HepG2 (cell line): ENCODE data around the gene WDR87. TPM values are rescaled to one million over a fixed set of nuclear protein-coding genes. Genes with fewer than 3 reads are reported as not detected.

ENCODE experiments used
- GATAD2A ChIP-seq: IDR thresholded peaks from 2 replicates; pipeline ENCODE4 v1.6.1; 2016
- NFYC ChIP-seq: IDR thresholded peaks from 2 replicates; pipeline ENCODE4 v1.6.1; 2016; ENCODE audit warnings: missing genetic modification reagents, missing compliant biosample characterization
- NR2C2 ChIP-seq: sonication (generic); formaldehyde crosslinking; IDR thresholded peaks from 2 replicates; pipeline ENCODE4 v1.4.0; 2020; ENCODE audit warnings: missing genetic modification reagents, mild to moderate bottlenecking, moderate library complexity, borderline replicate concordance
- PHF20 ChIP-seq: sonication (generic); formaldehyde crosslinking; IDR thresholded peaks from 2 replicates; pipeline ENCODE4 v1.5.0; 2020; ENCODE audit warnings: mild to moderate bottlenecking, missing genetic modification reagents
- TMF1 ChIP-seq: sonication (generic); formaldehyde crosslinking; IDR thresholded peaks from 2 replicates; pipeline ENCODE4 v1.8.1; 2022; ENCODE audit warnings: low read depth, missing genetic modification reagents
- ZFAT ChIP-seq: sonication (generic); formaldehyde crosslinking; conservative IDR thresholded peaks from 2 replicates; pipeline ENCODE4 v1.8.1; 2023; ENCODE audit warnings: missing genetic modification reagents, inconsistent platforms
- ZNF138 ChIP-seq: sonication (generic); formaldehyde crosslinking; IDR thresholded peaks from 2 replicates; pipeline ENCODE4 v1.5.0; 2020; ENCODE audit warnings: mild to moderate bottlenecking, low read depth, missing genetic modification reagents
- ZNF263 ChIP-seq: sonication (generic); formaldehyde crosslinking; IDR thresholded peaks from 2 replicates; pipeline ENCODE4 v1.4.0; 2020; ENCODE audit warnings: missing genetic modification reagents
- ZNF335 ChIP-seq: sonication (generic); formaldehyde crosslinking; IDR thresholded peaks from 2 replicates; pipeline ENCODE4 v1.4.0; 2020; ENCODE audit warnings: missing genetic modification reagents
- ZNF484 ChIP-seq: sonication (generic); formaldehyde crosslinking; IDR thresholded peaks from 2 replicates; pipeline ENCODE4 v1.5.1; 2020; ENCODE audit warnings: mild to moderate bottlenecking, low read depth, missing genetic modification reagents, borderline replicate concordance
- ZNF543 ChIP-seq: sonication (generic); formaldehyde crosslinking; IDR thresholded peaks from 2 replicates; pipeline ENCODE4 v1.4.0; 2020; ENCODE audit warnings: mild to moderate bottlenecking, missing genetic modification reagents
- ZNF83 ChIP-seq: sonication (generic); formaldehyde crosslinking; IDR thresholded peaks from 2 replicates; pipeline ENCODE4 v1.4.0; 2020; ENCODE audit warnings: missing genetic modification reagents, mild to moderate bottlenecking, borderline replicate concordance
- polyA plus RNA-seq, 8 experiments: library from polyadenylated mRNA; depleted of rRNA in 3 of 8; stranded (reverse) in 7 of 8; unstranded in 1 of 8; fragments of >200 nt; fragmentation: Illumina TruSeq in 4 of 8; extraction: Trizol in 4 of 8; gene quantifications; 2 replicates each; pipeline versions ENCODE4 v1.2.1 to v1.2.3, GENCODE V29; 2011 to 2016; ENCODE audit warnings: low read depth in 4 of 8, missing spikeins in 1 of 8, mixed read lengths in 1 of 8; ENCODE audit not compliant: insufficient read depth in 1 of 8
- total RNA-seq, 5 experiments: library from RNA; depleted of rRNA; stranded (reverse); fragments of >200 nt; fragmentation: Illumina TruSeq; extraction: Trizol; gene quantifications; 2 replicates each; pipeline ENCODE4 v1.2.3, GENCODE V29; 2016; ENCODE audit warnings: low read depth in 1 of 5
- TF ChIP-seq, protein P1 (sequence below): sonication (generic); formaldehyde crosslinking; IDR thresholded peaks from 2 replicates; pipeline ENCODE4 v1.5.0; 2020; ENCODE audit warnings: missing genetic modification reagents, mild to moderate bottlenecking, borderline replicate concordance
- TF ChIP-seq, protein P2 (sequence below): sonication (generic); formaldehyde crosslinking; IDR thresholded peaks from 2 replicates; pipeline ENCODE4 v1.8.1; 2023; ENCODE audit warnings: mild to moderate bottlenecking, missing genetic modification reagents
- TF ChIP-seq, protein P3 (sequence below): sonication (generic); formaldehyde crosslinking; IDR thresholded peaks from 2 replicates; pipeline ENCODE4 v1.5.0; 2020; ENCODE audit warnings: mild to moderate bottlenecking, missing genetic modification reagents, borderline replicate concordance

The WDR87 gene
- total and polyA plus RNA-seq, 2 of the 13 experiments (the other 11 are each of a cell fraction or from before 2014, with no cell fraction given), result not detected

DNA sequence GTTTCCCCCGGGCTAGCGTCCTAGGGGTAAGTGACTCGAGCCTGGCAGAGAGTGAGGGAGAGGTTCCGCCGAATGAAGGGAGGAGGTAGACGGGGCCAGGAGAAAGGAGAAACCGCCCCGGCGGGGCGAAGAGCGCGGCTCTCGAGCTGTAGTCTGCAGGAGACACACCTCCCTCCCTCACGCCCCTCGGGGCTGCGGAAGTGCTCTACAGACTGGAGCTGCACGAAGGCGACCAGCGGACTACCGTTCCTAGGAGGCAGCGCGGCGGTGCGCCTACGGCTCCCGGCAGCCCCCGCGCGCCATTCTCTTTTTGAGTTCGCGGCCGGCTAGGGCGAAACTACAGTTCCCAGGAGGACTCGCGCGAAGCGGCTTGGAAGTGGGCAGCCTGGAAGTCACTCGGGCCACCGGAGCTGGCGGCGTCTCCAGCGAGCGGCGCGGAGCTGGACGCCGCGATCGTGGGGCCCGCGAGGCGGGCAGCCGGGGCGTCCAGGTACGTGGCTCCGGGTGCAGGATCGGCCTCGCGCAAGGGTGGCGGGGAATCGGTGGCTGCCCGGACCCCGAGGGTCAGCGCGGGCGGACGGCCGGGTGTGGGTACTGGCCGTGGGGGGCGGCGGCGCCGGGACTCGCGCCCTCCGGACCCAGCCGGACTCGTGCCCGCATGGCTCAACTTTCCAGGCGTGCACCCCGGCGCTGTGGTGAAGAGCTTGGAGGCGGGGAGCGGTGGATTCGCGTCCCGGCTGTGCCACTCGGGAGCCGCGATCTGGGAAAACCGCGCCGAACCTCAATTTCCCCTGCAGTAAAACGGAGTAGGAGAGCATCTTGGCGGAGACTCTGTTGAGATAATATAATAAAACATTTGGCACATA, 708 bp upstream of the WDR87 start, which contains the start of gene SIPA1L3 (continued):
- TF ChIP-seq ZNF335 (CRISPR knock-in tag) (no peak), PHF20 (no peak; the same call in 1 of the 2 replicates), ZNF138 (CRISPR knock-in tag) (0 out of 2 replicates have a peak, but pooled peaks have one; percentile 18), GATAD2A (CRISPR knock-in tag) (no peak; the same call in 1 of the 2 replicates), ZNF83 (no peak), ZNF484 (CRISPR knock-in tag) (no peak), NFYC (CRISPR knock-in tag) (no peak; the same call in 1 of the 2 replicates), ZNF263 (CRISPR knock-in tag) (peak; percentile 35; the same call in 1 of the 2 replicates), NR2C2 (CRISPR knock-in tag) (peak; percentile 79), ZNF543 (no peak), TMF1 (CRISPR knock-in tag) (0 out of 2 replicates have a peak, but pooled peaks have one; percentile 9), ZFAT (CRISPR knock-in tag) (no peak)
- TF ChIP-seq, protein P1, sequence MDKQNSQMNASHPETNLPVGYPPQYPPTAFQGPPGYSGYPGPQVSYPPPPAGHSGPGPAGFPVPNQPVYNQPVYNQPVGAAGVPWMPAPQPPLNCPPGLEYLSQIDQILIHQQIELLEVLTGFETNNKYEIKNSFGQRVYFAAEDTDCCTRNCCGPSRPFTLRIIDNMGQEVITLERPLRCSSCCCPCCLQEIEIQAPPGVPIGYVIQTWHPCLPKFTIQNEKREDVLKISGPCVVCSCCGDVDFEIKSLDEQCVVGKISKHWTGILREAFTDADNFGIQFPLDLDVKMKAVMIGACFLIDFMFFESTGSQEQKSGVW, result no peak
- TF ChIP-seq, protein P2, sequence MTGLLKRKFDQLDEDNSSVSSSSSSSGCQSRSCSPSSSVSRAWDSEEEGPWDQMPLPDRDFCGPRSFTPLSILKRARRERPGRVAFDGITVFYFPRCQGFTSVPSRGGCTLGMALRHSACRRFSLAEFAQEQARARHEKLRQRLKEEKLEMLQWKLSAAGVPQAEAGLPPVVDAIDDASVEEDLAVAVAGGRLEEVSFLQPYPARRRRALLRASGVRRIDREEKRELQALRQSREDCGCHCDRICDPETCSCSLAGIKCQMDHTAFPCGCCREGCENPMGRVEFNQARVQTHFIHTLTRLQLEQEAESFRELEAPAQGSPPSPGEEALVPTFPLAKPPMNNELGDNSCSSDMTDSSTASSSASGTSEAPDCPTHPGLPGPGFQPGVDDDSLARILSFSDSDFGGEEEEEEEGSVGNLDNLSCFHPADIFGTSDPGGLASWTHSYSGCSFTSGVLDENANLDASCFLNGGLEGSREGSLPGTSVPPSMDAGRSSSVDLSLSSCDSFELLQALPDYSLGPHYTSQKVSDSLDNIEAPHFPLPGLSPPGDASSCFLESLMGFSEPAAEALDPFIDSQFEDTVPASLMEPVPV (CRISPR knock-in tag), result peak; percentile 45; the same call in 1 of the 2 replicates
- TF ChIP-seq, protein P3, sequence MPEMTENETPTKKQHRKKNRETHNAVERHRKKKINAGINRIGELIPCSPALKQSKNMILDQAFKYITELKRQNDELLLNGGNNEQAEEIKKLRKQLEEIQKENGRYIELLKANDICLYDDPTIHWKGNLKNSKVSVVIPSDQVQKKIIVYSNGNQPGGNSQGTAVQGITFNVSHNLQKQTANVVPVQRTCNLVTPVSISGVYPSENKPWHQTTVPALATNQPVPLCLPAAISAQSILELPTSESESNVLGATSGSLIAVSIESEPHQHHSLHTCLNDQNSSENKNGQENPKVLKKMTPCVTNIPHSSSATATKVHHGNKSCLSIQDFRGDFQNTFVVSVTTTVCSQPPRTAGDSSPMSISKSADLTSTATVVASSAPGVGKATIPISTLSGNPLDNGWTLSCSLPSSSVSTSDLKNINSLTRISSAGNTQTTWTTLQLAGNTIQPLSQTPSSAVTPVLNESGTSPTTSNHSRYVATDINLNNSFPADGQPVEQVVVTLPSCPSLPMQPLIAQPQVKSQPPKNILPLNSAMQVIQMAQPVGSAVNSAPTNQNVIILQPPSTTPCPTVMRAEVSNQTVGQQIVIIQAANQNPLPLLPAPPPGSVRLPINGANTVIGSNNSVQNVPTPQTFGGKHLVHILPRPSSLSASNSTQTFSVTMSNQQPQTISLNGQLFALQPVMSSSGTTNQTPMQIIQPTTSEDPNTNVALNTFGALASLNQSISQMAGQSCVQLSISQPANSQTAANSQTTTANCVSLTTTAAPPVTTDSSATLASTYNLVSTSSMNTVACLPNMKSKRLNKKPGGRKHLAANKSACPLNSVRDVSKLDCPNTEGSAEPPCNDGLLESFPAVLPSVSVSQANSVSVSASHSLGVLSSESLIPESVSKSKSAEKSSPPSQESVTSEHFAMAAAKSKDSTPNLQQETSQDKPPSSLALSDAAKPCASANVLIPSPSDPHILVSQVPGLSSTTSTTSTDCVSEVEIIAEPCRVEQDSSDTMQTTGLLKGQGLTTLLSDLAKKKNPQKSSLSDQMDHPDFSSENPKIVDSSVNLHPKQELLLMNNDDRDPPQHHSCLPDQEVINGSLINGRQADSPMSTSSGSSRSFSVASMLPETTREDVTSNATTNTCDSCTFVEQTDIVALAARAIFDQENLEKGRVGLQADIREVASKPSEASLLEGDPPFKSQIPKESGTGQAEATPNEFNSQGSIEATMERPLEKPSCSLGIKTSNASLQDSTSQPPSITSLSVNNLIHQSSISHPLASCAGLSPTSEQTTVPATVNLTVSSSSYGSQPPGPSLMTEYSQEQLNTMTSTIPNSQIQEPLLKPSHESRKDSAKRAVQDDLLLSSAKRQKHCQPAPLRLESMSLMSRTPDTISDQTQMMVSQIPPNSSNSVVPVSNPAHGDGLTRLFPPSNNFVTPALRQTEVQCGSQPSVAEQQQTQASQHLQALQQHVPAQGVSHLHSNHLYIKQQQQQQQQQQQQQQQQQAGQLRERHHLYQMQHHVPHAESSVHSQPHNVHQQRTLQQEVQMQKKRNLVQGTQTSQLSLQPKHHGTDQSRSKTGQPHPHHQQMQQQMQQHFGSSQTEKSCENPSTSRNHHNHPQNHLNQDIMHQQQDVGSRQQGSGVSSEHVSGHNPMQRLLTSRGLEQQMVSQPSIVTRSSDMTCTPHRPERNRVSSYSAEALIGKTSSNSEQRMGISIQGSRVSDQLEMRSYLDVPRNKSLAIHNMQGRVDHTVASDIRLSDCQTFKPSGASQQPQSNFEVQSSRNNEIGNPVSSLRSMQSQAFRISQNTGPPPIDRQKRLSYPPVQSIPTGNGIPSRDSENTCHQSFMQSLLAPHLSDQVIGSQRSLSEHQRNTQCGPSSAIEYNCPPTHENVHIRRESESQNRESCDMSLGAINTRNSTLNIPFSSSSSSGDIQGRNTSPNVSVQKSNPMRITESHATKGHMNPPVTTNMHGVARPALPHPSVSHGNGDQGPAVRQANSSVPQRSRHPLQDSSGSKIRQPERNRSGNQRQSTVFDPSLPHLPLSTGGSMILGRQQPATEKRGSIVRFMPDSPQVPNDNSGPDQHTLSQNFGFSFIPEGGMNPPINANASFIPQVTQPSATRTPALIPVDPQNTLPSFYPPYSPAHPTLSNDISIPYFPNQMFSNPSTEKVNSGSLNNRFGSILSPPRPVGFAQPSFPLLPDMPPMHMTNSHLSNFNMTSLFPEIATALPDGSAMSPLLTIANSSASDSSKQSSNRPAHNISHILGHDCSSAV (CRISPR knock-in tag), result no peak; the same call in 1 of the 2 replicates
